ENCODE data around the gene SCO2. TPM values are rescaled to one million over a fixed set of nuclear protein-coding genes. Genes with fewer than 3 reads are reported as not detected.
A peak's percentile ranks its signal among the peaks of the same experiment; 100 is the strongest.

Gene SCO2
- total and polyA plus RNA-seq, 2 of the 13 experiments (the other 11 are each of a cell fraction or from before 2014, with no cell fraction given): 0.32 to 3.7 TPM

DNA sequence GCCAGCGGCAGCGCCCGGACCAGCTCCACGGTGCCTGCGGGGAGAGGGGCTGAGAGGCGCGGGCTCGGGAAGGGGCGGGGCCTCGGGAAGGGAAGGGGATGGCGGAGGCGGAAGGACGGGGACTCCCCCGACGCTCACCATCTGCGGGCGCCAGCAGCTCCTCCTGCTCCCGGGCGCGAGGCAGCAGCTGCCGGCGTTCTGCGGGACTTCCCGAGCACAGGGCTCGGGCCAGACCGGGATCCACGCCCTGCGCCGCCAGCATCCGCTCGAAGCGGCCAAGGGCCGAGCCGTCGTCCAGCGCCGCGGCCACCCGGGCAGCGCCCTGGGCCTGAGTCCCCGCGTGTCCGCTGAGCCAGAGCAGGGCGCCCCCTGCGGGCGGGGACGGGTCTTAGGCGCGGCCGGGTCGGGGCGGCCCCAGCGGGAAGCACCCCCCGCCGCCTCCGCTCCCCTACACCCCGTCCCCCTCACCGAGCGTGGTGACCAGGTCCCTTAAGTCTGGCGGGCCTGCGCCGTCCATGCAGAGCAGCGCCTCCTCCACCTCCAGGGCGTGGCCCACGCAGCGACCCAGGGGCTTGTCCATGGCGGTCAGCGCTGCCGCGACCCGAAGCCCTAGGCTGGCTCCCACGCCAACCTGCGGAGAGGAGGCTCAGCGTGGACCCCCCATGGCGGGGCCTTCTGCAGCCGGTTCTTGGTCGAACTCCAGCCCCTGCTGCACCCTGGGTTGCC is 873 bp upstream of the SCO2 start (continued):
- TF ChIP-seq, protein P1, sequence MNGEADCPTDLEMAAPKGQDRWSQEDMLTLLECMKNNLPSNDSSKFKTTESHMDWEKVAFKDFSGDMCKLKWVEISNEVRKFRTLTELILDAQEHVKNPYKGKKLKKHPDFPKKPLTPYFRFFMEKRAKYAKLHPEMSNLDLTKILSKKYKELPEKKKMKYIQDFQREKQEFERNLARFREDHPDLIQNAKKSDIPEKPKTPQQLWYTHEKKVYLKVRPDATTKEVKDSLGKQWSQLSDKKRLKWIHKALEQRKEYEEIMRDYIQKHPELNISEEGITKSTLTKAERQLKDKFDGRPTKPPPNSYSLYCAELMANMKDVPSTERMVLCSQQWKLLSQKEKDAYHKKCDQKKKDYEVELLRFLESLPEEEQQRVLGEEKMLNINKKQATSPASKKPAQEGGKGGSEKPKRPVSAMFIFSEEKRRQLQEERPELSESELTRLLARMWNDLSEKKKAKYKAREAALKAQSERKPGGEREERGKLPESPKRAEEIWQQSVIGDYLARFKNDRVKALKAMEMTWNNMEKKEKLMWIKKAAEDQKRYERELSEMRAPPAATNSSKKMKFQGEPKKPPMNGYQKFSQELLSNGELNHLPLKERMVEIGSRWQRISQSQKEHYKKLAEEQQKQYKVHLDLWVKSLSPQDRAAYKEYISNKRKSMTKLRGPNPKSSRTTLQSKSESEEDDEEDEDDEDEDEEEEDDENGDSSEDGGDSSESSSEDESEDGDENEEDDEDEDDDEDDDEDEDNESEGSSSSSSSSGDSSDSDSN (CRISPR knock-in tag; IDR thresholded peaks at IDR 0.05): peak; percentile 22; the same call in 1 of the 2 replicates
- 0 out of 2 replicates have a peak, but pooled peaks have one; percentile 59 for TF ChIP-seq DMAP1 (CRISPR knock-in tag; IDR thresholded peaks at IDR 0.05)
- TF ChIP-seq RAD21 (CRISPR knock-in tag; IDR thresholded peaks at IDR 0.05): peak; percentile 46; the same call in 1 of the 2 replicates
- TF ChIP-seq, protein P2, sequence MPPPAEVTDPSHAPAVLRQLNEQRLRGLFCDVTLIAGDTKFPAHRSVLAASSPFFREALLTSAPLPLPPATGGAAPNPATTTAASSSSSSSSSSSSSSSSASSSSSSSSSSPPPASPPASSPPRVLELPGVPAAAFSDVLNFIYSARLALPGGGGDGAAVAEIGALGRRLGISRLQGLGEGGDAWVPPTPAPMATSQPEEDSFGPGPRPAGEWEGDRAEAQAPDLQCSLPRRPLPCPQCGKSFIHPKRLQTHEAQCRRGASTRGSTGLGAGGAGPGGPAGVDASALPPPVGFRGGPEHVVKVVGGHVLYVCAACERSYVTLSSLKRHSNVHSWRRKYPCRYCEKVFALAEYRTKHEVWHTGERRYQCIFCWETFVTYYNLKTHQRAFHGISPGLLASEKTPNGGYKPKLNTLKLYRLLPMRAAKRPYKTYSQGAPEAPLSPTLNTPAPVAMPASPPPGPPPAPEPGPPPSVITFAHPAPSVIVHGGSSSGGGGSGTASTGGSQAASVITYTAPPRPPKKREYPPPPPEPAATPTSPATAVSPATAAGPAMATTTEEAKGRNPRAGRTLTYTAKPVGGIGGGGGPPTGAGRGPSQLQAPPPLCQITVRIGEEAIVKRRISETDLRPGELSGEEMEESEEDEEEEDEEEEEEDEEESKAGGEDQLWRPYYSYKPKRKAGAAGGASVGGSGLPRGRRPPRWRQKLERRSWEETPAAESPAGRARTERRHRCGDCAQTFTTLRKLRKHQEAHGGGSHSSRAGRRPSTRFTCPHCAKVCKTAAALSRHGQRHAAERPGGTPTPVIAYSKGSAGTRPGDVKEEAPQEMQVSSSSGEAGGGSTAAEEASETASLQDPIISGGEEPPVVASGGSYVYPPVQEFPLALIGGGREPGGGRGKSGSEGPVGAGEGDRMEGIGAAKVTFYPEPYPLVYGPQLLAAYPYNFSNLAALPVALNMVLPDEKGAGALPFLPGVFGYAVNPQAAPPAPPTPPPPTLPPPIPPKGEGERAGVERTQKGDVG (CRISPR knock-in tag; IDR thresholded peaks at IDR 0.05; ENCODE audit: borderline replicate concordance): no peak
- TF ChIP-seq FLYWCH1 (CRISPR knock-in tag; IDR thresholded peaks at IDR 0.05): peak; percentile 82; the same call in 1 of the 2 replicates
- TF ChIP-seq, protein P3, sequence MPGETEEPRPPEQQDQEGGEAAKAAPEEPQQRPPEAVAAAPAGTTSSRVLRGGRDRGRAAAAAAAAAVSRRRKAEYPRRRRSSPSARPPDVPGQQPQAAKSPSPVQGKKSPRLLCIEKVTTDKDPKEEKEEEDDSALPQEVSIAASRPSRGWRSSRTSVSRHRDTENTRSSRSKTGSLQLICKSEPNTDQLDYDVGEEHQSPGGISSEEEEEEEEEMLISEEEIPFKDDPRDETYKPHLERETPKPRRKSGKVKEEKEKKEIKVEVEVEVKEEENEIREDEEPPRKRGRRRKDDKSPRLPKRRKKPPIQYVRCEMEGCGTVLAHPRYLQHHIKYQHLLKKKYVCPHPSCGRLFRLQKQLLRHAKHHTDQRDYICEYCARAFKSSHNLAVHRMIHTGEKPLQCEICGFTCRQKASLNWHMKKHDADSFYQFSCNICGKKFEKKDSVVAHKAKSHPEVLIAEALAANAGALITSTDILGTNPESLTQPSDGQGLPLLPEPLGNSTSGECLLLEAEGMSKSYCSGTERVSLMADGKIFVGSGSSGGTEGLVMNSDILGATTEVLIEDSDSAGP (CRISPR knock-in tag; IDR thresholded peaks at IDR 0.05; ENCODE audit: borderline replicate concordance): 0 out of 2 replicates have a peak, but pooled peaks have one; percentile 36
- TF ChIP-seq, protein P4, sequence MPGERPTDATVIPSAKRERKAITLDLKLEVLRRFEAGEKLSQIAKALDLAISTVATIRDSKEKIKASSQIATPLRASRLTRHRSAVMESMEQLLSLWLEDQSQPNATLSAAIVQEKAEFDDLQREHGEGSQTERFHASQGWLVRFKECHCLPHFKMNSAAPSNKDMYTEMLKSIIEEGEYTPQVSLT (CRISPR knock-in tag; IDR thresholded peaks at IDR 0.05; ENCODE audit: borderline replicate concordance, low read depth): no peak; the same call in 1 of the 2 replicates
- TF ChIP-seq ZNF777 (CRISPR knock-in tag; IDR thresholded peaks at IDR 0.05): peak; percentile 97
- TF ChIP-seq ETV6 (CRISPR knock-in tag; conservative IDR thresholded peaks at IDR 0.05): no peak; the same call in 1 of the 2 replicates
- 0 out of 2 replicates have a peak, but pooled peaks have one; percentile 70 for TF ChIP-seq ZNF607 (CRISPR knock-in tag; IDR thresholded peaks at IDR 0.05; ENCODE audit: borderline replicate concordance)
- TF ChIP-seq, protein P5, sequence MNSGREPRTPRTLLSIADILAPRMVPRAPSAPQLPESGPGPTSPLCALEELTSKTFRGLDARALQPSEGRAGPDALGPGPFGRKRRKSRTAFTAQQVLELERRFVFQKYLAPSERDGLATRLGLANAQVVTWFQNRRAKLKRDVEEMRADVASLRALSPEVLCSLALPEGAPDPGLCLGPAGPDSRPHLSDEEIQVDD (CRISPR knock-in tag; IDR thresholded peaks at IDR 0.05; ENCODE audit: borderline replicate concordance): peak; percentile 20; the same call in 1 of the 2 replicates
- TF ChIP-seq YY1 (IDR thresholded peaks at IDR 0.05; ENCODE audit: insufficient read depth, insufficient replicate concordance, low read depth, low read length): peak; percentile 50
- no peak for TF ChIP-seq EHMT2 (IDR thresholded peaks at IDR 0.05; ENCODE audit: borderline replicate concordance, low read depth, low read length)
- no peak for TF ChIP-seq ZMAT3 (CRISPR knock-in tag; conservative IDR thresholded peaks at IDR 0.05)

Data from HepG2 (cell line).